Measurements from ENCODE around the gene KYAT1.

The KYAT1 gene

DNA sequence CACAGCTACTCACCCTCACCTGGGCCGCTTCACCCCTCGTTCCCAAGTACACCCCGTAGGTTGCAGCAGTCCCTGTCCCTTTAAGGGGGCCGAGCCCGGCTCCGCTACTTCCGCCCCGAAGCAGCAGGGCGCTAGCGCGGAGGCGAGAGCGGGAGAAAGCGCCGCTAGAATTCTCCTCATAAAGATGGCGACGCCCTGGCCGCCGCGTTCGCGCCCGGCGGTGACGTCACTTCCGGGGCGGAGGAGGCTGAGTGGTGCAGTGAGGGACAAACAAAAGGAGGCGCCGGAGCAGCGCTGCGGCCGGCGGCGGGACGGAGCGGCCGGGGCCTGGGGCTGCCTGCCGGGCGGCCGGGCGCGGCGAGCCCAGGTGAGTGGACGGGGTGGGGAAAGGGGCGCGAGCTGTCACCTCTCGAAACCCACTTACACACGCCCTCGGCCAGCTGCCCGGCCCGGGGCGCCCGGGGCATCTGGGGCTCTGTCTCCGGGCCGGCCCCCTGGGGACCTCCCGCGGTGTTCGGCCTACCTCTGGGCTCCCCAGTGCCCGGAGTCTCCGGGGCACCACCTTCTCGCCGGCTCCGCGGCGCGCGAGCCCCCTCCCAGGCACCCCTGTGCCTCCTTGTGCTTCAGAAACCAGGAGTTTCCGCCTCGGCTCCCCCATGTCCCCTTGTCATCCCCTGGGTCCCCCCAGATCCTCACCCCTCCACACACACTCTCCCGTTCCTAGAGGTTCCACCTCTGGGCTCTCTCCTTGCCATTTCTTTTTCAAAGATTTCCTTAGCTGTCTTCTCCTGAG is at the start of gene KYAT1, which contains the start of gene LRRC8A:
Gene KYAT1 (minus strand): TSS at position 67 of the 793 bp plus-strand sequence. CDS start 36,545 bp downstream, outside the sequence.
Gene LRRC8A (plus strand): TSS at position 250 of the 793 bp plus-strand sequence. CDS start 25,032 bp downstream, outside the sequence.
- peak; percentile 75 for DNase-seq

DNA sequence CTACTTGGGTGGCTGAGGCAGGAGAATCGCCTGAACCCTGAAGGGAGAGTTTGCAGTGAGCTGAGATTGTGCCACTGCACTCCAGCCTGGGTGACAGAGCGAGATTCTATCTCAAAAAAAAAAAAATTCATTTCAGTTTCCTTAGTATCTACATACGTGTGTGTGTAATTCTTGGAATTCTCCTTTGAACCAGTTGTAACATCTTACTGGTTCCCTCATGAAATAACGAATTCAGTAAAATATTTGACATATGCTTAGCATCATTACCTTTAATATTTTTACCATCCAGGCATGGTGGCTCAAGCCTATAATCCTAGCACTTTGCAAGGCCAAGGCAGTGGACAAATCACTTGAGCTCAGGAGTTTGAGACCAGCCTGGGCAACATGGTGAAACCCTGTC is 47.8 kb upstream of the KYAT1 start:
- no peak for DNase-seq

DNA sequence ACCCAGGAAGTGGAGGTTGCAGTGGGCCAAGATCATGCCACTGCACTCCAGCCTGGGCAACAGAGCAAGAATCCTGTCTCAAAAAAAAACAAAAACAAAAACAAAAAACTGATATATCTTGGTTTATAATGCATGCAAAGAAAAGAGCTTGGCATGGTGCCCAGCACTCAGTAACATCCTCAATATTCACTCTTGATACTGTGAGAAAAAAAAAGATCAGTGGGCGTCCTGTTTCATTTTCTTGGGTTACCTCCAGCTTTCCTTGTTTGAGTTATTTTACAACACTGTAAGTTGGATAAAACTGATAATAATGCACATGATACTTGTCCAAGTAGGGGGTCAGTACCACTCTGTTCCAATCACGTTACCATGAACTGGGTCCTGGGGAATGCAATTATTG is 46.9 kb upstream of the KYAT1 start:
- no peak for DNase-seq

DNA sequence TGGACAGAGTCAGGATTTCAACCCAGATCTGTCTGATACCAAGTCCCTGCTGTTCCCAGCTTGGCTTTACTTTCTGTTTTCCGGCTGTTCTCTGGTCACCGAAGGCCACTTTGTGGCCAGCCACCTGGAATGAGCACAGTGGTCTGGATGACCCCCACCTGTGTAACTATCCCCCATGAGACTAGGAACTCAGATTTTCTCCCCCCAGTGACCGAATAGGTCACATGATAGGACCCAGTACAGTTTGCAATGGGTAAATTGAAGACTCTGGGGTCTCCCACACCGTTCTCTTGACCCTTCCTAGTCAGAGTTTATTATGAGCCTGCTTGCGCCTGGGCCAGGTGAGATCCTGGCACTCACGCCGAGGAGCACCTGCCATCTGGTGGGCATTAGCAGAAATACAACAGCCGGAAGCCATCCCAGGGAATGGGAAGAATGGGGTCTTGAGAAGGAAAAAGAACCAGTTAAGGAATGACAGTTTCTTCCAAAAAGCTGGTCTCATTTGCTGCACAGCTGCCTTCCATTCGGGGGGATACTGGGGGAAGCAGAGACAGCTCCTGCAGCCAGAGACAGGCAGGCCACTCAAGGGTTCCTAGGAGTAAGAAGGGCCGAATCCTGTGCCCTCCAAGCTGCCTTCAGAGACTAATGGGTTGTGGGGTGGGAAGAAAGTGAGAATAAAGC is 46.1 kb upstream of the KYAT1 start:
- DNase-seq: no peak

DNA sequence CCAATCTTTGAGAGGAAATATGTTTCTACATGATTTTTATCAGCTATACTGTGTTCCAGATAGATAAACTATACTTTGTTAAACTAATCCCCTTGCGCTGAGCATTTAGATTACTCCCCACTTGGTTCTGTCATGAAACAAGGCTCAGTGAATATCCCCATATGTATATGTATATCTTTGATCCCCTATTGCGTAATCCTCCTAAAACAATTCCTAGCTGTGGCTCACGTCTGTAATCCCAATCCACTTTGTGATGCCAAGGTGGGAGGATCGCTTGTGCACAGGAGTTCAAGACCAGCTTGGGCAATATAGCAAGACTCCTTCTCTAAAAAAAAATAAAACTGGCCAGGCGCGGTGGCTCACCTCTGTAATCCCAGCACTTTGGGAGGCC is 41.7 kb upstream of the KYAT1 start:
- DNase-seq: no peak

DNA sequence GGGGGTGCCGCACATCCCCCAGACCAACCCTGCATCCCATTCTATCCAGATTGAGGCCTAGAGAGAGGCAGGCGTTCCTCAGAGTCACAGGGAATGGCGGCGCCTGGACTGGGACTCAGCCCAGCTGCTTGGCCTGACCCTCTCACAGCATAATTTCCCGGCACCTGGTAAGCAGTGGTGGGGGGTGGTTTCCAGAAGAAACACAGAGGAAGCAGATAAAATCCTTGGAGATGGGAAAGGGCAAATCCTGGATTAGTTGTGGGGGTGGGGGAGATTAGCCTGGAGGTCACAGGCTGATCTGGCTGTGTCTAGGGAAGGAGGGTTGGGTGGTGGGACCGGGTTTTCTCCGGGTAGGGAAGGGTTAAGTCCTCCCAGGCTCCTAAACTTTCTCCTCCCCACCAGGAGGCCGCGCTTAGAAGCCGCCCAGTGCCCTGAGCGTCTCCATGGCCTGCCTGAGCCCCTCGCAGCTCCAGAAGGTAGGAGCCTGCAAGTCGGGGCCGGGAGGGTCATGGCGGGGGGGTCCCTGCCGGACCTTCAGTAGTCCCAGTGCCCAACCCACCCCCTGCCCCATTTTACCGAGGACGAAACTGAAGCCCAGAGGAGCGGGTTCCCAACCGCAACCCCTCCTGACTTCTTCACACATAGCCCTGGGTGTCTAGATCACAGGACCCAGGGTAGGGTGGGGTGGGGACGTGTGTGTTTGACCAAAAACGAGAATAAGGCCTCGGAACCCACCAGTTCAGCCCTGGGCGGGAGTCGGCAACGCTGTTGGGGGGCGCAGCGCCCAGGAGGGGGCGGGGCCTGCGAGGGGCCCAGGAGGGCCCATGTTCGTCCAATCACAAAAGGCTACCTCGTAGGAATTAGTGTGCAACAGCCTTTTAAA is 40.4 kb upstream of the KYAT1 start:
- no peak for DNase-seq

DNA sequence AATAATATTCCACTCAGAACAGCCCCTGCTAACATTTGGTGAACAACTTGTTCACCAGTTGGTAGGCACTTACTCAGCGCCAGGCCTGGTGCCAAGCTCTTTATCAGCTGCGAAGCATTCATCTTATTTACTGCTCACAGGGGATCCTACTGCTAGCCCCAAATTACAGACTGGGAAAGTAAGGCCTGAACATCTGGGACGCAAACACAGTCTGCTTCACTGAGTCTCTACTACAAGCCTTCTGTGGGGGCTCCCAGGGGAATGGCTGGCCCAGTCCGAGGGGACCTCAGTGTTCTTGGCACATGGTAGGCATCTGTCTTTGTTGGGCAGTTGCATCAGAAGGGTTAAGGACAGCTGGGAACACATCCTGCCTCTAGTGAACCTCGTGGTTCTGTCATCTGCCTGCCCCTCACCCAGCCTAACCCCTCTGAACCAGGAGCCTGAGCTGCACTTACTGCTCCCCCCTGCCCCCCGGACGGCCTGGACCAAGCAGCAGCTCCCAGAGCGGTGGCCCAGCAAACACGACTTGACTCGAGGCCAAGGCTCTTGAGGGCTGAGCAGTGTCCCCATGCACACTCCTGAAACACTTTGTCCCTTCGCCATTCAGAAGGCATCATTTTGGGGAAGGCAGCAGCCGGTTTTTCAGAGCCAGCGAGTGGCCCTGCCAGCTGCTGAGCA is 38.8 kb upstream of the KYAT1 start, which contains the start of gene PHYHD1:
Gene PHYHD1 (plus strand): TSS at position 602 of the 678 bp plus-strand sequence. CDS start 1,342 bp downstream, outside the sequence.
- DNase-seq: no peak

DNA sequence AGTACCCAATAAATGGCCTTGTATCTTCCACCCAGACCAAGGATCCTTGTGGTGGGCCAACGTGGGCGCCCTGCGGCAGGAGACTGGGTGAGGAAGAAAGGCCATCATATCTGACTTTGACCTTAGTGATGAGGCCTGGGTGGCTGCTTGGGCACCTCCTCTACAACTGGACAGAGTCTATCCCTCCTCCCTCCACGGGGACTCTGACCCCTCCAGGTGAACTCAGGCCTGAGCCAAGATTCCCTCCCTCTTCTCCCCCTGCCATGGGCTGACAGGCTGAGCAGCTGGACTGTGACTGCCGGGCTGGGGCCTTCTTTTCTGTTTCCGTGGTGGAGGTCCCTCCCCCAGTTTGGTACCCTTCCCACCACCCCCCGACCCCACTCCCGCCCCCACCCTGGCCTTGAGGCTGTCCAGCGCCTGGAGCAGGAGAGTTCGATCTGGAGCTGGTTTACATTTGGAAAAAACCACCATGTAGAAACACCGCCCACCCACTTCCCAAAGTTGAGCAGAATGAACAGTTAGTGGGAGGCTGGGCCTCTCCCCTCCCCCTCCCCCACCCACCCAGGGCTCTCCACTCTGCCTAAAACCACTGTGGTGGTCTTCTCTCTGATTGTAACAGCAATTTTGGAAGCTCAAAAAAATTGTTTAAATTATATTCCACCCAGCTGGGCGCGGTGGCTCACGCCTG is 37.8 kb upstream of the KYAT1 start:
- DNase-seq: no peak

DNA sequence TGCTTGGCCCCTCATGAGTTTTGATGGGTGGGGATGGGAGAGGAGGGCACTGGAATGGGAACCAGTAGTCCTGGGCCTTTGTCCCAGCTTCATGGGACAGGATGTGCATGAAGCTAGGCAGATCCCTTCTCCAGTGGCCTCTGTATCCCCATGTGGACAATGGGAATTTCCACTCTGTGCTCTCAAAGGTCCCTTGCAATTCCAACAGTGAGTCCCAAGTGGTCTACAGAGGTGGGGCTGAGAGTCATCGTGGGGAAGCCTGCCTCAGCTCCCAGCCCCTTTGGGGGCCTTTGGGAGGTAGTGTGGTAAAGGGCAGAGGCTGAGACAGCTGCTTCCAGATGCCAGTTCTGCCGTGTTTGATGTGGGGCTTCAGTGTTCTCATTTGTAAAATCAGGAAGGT is 37.2 kb upstream of the KYAT1 start:
- DNase-seq: no peak

DNA sequence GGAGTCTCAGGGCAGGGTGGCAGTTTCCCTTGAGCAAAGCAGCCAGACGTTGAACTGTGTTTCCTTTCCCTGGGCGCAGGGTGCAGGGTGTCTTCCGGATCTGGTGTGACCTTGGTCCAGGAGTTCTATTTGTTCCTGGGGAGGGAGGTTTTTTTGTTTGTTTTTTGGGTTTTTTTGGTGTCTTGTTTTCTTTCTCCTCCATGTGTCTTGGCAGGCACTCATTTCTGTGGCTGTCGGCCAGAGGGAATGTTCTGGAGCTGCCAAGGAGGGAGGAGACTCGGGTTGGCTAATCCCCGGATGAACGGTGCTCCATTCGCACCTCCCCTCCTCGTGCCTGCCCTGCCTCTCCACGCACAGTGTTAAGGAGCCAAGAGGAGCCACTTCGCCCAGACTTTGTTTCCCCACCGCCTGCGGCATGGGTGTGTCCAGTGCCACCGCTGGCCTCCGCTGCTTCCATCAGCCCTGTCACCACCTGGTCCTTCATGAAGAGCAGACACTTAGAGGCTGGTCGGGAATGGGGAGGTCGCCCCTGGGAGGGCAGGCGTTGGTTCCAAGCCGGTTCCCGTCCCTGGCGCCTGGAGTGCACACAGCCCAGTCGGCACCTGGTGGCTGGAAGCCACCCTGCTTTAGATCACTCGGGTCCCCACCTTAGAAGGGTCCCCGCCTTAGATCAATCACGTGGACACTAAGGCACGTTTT is 35.5 kb upstream of the KYAT1 start:
- no peak for DNase-seq

DNA sequence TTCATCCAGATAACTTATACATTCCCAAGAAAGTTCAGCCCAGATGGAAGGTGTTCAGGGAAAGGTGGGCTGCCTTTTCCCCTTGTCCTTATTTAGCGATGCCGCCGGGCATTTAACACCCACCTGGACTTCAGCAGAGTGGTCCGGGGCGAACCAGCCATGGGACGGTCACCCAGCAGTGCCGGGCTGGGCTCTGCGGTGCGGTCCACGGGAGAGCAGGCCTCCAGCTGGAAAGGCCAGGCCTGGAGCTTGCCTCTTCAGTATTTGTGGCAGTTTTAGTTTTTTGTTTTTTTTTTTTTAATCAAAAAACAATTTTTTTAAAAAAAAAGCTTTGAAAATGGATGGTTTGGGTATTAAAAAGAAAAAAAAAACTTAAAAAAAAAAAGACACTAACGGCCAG is 35.0 kb upstream of the KYAT1 start:
- no peak for DNase-seq

DNA sequence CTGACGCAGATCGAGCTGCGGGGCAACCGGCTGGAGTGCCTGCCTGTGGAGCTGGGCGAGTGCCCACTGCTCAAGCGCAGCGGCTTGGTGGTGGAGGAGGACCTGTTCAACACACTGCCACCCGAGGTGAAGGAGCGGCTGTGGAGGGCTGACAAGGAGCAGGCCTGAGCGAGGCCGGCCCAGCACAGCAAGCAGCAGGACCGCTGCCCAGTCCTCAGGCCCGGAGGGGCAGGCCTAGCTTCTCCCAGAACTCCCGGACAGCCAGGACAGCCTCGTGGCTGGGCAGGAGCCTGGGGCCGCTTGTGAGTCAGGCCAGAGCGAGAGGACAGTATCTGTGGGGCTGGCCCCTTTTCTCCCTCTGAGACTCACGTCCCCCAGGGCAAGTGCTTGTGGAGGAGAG is 34.5 kb upstream of the KYAT1 start:
- no peak for DNase-seq

DNA sequence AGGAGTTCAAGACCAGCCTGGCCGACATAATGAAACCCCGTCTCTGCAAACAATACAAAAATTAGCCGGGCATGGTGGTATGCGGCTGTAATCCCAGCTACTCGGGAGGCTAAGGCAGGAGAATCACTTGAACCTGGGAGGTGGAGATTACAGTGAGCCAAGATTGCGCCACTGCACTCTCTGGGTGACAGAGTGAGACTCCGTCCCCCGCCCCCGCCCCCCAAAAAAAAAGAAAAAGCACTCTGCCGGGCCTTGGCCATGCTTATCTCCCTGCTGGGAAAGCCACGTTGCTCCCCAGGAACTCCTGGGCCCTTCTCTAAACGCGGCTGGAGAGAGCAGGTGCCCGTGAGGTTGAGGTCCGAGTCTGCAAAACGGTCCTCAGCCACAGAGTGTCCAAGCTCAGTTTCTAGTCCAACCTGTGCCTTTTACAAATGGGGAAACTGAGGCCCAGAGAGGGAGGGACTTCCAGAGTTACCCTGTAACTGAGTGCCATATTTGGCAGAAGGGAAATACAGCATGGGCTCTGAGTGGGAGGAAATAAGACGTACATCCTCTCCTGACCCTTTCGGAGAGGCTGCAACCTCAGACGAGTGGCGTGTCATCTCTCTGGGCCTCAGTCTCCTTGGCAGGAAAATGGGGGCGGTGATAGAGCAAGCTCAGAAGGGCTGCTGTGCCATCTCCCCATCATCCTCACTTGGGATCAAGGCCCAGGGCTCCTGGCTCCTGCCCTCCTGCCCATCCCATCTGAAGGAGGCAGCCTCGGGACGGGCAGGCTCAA is 32.4 kb upstream of the KYAT1 start:
- DNase-seq: no peak

DNA sequence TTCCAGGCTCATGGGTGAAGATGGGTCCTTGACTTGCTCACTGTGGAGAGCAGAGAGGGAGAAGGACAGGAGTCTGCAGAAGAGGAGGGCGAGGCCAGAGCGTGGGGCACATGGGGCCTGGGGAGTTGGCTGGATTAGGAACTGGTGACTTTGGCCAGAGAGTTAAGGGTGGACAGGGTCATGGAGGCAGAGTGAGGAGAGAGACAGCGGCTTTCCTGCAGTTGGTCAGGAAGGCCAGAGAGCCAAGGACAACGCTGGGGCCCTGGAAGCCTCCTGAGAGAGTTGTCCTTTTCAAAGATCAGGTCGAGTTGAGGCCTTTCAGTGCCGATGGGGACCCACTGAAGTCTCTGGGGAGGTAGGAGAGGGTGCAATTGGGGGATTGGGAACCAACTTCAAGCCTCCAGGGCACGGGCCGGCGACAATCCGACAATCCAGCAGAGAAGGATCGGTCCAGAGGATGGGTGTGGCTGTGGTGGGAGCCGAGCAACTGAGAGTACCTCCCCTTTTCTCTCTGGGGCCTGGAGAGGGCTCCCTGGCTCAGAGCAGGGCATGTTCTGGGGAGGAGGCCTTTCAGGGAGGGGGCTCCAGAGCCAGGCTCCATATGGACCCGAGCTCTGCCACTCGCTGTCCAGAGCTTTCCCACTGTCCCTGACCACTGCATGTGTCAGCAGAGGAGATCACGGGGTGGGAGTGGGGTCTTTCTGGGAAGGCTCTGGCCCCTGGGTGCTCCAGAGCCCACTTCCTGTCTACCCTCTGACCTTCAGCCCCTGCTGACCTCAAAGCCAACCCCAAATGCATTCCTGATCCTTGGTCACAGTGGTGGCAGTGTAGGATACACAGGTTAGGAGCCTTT is 31.5 kb upstream of the KYAT1 start:
- no peak for DNase-seq

DNA sequence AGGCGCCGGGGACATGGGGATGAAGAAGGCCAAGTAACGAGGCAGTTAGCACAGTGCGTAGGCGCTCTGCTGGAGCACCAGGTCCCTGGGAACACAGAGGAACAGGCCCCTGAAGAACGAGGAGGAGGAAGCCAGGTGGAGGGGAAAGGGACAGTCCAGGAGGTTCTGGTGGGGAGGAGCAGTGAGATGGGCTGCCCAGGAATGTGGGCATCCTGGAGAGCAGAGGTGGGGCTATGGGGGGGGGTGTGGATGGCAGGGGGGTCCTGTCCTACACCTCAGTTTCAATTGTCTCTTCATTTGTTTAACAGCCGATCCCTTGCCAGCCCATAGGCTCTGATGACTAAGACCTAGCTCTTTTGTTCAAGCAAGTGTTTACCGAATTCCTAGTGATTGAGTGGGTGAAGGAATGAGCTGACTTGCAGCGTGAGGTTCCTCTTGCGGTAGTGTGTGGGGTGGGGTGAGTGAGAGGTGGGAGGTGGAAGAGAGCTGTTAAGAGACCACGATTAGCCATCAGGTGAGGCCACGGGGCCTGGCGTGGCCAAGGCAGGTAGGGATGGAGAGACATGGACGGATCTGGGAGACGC is 30.6 kb upstream of the KYAT1 start:
- DNase-seq: no peak

DNA sequence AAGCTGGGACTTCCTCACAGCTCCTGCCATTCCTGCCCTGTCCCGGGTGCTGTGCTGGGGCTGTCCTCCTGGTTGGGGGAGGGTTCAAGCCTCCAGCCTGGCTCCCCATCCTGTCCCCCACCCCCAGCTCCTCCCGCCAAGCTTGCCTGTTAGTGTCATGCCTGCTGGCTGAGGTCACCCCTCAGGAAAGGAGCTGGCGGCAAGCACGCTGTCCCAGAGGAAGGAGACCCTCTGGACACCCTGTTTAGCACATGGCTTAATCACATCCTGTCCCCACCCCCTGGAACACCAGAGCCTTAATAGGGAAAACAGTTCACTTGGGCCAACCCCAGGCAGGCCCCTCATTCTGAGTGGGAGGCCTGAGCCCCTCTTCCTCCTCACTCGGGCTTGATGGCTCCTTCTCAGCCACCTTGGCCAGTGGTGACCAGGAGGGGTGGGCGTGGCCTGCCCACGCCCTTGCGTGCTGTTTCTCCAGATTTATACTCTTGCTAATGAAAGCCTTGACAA is 29.8 kb upstream of the KYAT1 start:
- DNase-seq: no peak

DNA sequence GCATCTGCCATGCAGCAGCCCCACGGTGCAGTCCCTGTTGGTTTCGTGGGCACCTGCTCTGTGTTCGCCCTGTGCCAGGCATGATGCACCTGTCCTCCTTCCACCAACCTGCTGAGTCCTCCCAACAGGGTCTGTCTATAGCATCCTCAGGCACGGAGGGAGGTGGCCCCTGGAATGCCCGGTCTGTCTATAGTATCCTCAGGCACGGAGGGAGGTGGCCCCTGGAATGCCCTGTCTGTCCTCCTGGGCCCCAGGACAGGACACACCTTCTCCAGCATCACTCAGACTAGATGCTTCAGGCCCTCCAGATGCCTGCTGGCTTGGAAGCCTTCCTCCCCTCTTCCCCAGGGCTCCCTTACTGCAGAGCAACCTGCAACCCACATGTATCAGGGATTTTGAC is 29.2 kb upstream of the KYAT1 start:
- DNase-seq: no peak

DNA sequence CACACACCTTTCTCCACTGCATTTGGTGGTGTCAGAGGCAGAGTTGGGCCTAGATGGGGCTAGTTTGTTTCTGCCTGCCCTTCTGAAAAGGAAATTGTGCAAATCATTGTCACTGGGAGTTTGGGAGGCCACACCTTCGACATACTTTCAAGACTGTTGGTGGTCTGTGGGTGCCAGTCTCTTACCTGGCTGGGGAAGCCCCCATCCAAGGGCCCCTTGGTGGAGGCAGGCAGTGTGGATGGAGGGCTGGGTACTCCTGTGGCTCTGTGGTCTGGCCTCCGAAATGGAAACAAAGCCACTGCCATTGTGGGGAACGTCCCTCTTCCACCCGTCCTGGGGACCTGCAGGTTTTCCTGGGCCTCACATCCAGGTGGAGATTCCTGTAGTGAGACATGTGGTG is 28.1 kb upstream of the KYAT1 start:
- DNase-seq: no peak

DNA sequence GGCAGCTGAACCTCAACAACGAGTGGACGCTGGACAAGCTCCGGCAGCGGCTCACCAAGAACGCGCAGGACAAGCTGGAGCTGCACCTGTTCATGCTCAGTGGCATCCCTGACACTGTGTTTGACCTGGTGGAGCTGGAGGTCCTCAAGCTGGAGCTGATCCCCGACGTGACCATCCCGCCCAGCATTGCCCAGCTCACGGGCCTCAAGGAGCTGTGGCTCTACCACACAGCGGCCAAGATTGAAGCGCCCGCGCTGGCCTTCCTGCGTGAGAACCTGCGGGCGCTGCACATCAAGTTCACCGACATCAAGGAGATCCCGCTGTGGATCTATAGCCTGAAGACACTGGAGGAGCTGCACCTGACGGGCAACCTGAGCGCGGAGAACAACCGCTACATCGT is 26.6 kb upstream of the KYAT1 start:
- no peak for DNase-seq

Measured in cortex of kidney (tissue), 1 donor.